HG03558 (cell line): ENCODE results near the gene INCA1.

ENCODE experiments used
- ATAC-seq: cut with Tn5 transposase; IDR thresholded peaks from one replicate; pipeline ENCODE4 v1.9.1; 2021; ENCODE audit warnings: moderate number of reproducible peaks; ENCODE audit not compliant: unreplicated experiment; ENCODE audit errors: extremely low read depth

Gene INCA1

DNA sequence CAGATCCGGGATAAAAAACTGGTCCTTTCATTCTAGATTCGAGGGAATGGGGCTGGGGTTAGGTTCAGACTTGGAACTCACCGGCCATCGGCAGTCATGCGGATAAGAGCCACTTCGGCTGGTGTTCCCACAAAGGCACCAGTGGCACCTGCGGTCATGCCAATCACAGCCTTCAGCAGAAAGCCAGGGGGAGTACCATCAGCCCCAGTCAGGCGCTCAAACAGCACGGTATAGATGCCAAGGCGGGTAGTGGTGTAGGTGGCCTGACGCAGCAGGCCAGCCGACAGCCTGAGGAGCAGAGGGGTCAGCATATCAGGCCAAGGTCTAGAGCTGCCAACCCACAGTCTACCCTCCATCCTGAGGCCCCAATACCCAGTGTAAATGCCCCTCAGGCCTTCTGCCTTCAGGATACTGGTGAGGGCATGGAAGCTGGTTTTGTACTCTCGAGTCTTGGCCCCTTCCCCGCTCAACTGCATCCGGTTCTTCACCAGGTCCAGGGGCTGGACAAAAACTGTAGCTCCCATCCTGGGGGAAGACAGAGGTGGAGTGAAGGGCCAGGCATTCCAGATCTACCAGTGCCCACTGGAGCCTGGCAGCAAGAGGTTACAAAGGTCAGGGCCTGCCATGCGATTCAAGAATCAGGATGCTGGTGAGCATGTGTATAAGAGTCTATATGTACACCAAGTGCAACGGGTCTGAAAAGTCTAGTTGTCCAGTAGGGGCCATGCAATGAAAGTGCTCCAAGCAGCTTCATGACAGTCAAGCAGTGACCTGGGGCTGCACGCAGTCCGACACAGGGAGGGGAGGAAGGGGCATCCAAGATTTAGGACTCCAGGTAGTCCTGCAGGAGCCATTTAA lies 58.4 kb downstream of the INCA1 start:
- no peak for ATAC-seq
